PC-9 (cell line): ENCODE data around the gene MFRP. TPM values are rescaled to one million over a fixed set of nuclear protein-coding genes. Genes with fewer than 3 reads are reported as not detected.

Experiments used
- BruUV-seq: library from RNA; stranded (reverse); fragments of 400-500 nt; replicated peaks from 2 replicates; lab custom pipeline; 2021; lab: Mats Ljungman, UMichigan
- CTCF ChIA-PET: fragments of 300-600 bp; sonication (Branson Sonifier 250); formaldehyde crosslinking; loops from one replicate; lab custom pipeline; 2022; ENCODE audit warnings: antibody characterized with exemption; lab: Charles Lee
- POLR2A ChIA-PET: fragments of 300-600 bp; sonication (Branson Sonifier 250); formaldehyde crosslinking; loops from one replicate; lab custom pipeline; 2022; ENCODE audit warnings: antibody characterized with exemption; ENCODE audit not compliant: unreplicated experiment; lab: Charles Lee
- DNase-seq, 2 experiments: peaks; one replicate each; pipeline versions ENCODE4 v3.0.0 to v3.0.0-alpha.2; 2015 to 2022; ENCODE audit warnings: mixed read lengths in 1 of 2
- H2AFZ ChIP-seq: fragments of 200-600 bp; sonication (generic); 2 replicates; pipeline ENCODE4 v1.8.1; 2017; ENCODE audit warnings: antibody characterized with exemption
- H3F3A ChIP-seq: fragments of 200-600 bp; sonication (generic); 2 replicates; pipeline ENCODE4 v1.8.1; 2017; ENCODE audit warnings: antibody characterized with exemption, mild to moderate bottlenecking, low read depth; ENCODE audit not compliant: insufficient read depth
- H3K27ac ChIP-seq: fragments of 200-600 bp; sonication (generic); 2 replicates; pipeline ENCODE4 v1.6.1; 2016; ENCODE audit warnings: mixed run types
- H3K27me3 ChIP-seq: fragments of 200-600 bp; sonication (generic); 2 replicates; pipeline ENCODE4 v1.6.1; 2016; ENCODE audit warnings: low read depth, mixed run types; ENCODE audit not compliant: insufficient read depth
- H3K36me3 ChIP-seq: fragments of 200-600 bp; sonication (generic); 2 replicates; pipeline ENCODE4 v1.6.1; 2016; ENCODE audit warnings: low read depth, mixed run types
- H3K4me1 ChIP-seq: fragments of 200-600 bp; sonication (generic); replicated peaks from 2 replicates; pipeline ENCODE4 v1.6.1; 2016; ENCODE audit warnings: mixed run types; ENCODE audit not compliant: insufficient read depth
- H3K4me2 ChIP-seq: fragments of 200-600 bp; sonication (generic); 2 replicates; pipeline ENCODE4 v1.6.1; 2017; ENCODE audit warnings: mixed run types
- H3K4me3 ChIP-seq: fragments of 200-600 bp; sonication (generic); 2 replicates; pipeline ENCODE4 v1.6.1; 2016; ENCODE audit warnings: mixed run types
- H3K79me2 ChIP-seq: fragments of 200-600 bp; sonication (generic); 2 replicates; pipeline ENCODE4 v1.6.1; 2017; ENCODE audit warnings: low read depth, mixed run types
- H3K9me2 ChIP-seq: fragments of 200-600 bp; sonication (generic); 2 replicates; pipeline ENCODE4 v1.8.1; 2017; ENCODE audit warnings: mild to moderate bottlenecking; ENCODE audit not compliant: insufficient read depth
- H3K9me3 ChIP-seq: fragments of 200-600 bp; sonication (generic); 2 replicates; pipeline ENCODE4 v1.8.1; 2016; ENCODE audit warnings: low read depth; ENCODE audit not compliant: insufficient read depth
- H4K20me1 ChIP-seq: fragments of 200-600 bp; sonication (generic); 2 replicates; pipeline ENCODE4 v1.8.1; 2017; ENCODE audit not compliant: insufficient read depth
- EZH2 ChIP-seq: fragments of 200-600 bp; sonication (generic); IDR thresholded peaks from 2 replicates; pipeline ENCODE4 v1.8.0; 2017; ENCODE audit warnings: antibody characterized with exemption, low read depth
- intact Hi-C: fragments of 100-400 bp; cut with micrococcal nuclease; formaldehyde crosslinking; loops from one replicate; pipeline ENCODE4 v1.10.0; 2022; ENCODE audit not compliant: unreplicated experiment
- total RNA-seq: library from RNA; stranded (reverse); gene quantifications from 2 replicates; pipeline ENCODE4 v1.2.3, GENCODE V29; 2021
- TF ChIP-seq, protein P1 (sequence below): fragments of 200-600 bp; sonication (generic); conservative IDR thresholded peaks from 2 replicates; pipeline ENCODE4 v1.6.1; 2017; ENCODE audit warnings: mixed run types, antibody characterized with exemption, mild to moderate bottlenecking, moderate library complexity

The MFRP gene
- total RNA-seq, 1 experiment from 2014 or later = not detected

DNA sequence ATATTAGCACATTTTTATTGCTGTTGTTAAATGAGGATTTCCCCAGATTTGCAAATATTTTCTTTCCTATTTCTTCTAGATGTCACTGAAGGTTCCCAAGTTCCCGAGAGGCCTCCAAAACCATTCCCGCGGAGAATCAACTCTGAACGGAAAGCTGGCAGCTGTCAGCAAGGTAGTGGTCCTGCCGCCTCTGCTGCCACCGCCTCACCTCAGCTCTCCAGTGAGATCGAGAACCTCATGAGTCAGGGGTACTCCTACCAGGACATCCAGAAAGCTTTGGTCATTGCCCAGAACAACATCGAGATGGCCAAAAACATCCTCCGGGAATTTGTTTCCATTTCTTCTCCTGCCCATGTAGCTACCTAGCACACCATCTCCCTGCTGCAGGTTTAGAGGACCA, 47.1 kb downstream of the MFRP start:
- Histone ChIP-seq H2AFZ (no peak overlapping the region), H3K27ac (no peak overlapping the region), H3F3A (no peaks in the 10 kb centered on the region; the same call in 1 of the 2 replicates), H3K4me3 (no peak overlapping the region), H3K27me3 (no peaks in the 10 kb centered on the region), H3K79me2 (no peaks in the 10 kb centered on the region), H3K4me1 (no peaks in the 10 kb centered on the region), H3K4me2 (no peak overlapping the region), H3K9me3 (no peaks in the 10 kb centered on the region), H3K9me2 (no peaks in the 10 kb centered on the region), H3K36me3 (peaks cover 31% of the 10 kb centered on the region), H4K20me1 (no peaks in the 10 kb centered on the region)
- ChIA-PET CTCF (no interaction called here), POLR2A (no interaction called here)
- BruUV-seq = no TSS peak
- TF ChIP-seq EZH2 = no peak
- TF ChIP-seq, protein P1, sequence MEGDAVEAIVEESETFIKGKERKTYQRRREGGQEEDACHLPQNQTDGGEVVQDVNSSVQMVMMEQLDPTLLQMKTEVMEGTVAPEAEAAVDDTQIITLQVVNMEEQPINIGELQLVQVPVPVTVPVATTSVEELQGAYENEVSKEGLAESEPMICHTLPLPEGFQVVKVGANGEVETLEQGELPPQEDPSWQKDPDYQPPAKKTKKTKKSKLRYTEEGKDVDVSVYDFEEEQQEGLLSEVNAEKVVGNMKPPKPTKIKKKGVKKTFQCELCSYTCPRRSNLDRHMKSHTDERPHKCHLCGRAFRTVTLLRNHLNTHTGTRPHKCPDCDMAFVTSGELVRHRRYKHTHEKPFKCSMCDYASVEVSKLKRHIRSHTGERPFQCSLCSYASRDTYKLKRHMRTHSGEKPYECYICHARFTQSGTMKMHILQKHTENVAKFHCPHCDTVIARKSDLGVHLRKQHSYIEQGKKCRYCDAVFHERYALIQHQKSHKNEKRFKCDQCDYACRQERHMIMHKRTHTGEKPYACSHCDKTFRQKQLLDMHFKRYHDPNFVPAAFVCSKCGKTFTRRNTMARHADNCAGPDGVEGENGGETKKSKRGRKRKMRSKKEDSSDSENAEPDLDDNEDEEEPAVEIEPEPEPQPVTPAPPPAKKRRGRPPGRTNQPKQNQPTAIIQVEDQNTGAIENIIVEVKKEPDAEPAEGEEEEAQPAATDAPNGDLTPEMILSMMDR = no peak
- no peak for DNase-seq
- intact Hi-C loops = no loop called here

DNA sequence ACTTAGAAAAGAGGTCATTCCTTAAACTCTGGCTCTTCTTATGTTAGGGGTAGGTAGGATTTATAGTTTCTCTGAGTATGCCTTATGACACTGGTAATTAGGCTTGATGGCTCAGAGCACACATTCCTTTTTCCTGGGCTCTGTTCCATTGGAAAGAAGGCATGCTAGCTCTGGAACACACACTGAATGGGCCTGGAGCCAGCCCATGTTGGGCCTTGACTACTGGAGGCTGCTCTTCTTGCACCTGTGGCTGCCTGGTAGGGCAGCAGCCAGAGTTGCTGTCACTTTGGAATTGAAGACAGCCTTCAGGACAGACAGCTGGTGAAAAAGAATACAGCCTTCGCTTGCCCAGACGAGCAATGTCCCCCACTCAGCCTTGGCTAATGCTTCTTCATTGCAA, 47.8 kb downstream of the MFRP start:
- POLR2A ChIA-PET = no interaction called here
- H3K36me3 ChIP-seq = peaks cover 27% of the 10 kb centered on the region
- no peaks in the 10 kb centered on the region for H3K9me3 ChIP-seq
- H3K4me3 ChIP-seq = no peak overlapping the region
- TF ChIP-seq, protein P1 = no peak
- no peak for TF ChIP-seq EZH2
- DNase-seq = no peak
- H3K79me2 ChIP-seq = no peaks in the 10 kb centered on the region
- CTCF ChIA-PET = no interaction called here
- no TSS peak for BruUV-seq
- H3K4me2 ChIP-seq = no peak overlapping the region
- H2AFZ ChIP-seq = no peak overlapping the region
- intact Hi-C loops = no loop called here
- no peaks in the 10 kb centered on the region for H3K27me3 ChIP-seq
- H3K27ac ChIP-seq = no peak overlapping the region
- H3K4me1 ChIP-seq = no peaks in the 10 kb centered on the region
- no peaks in the 10 kb centered on the region; the same call in 1 of the 2 replicates for H3F3A ChIP-seq
- no peaks in the 10 kb centered on the region for H4K20me1 ChIP-seq
- no peaks in the 10 kb centered on the region for H3K9me2 ChIP-seq

DNA sequence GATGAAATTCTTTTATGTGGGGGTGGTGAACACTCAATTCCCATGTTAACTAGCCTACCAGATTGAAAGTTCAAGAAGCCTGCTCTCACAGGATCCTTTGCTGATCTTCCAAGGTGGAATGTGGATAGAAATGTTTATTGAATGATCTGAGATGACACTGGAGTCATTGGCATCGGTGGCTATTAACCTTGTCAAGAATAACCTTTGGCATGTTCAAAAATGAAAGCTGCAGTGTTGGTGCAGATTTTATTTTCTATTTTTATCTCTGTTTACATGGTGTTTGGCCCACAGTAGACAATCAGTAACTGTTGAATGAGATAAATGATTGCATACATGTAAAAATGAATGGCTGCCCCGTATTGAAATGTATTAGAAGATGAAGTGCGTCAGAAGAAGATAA, 48.6 kb downstream of the MFRP start:
- intact Hi-C loops = no loop called here
- no peak overlapping the region for H2AFZ ChIP-seq
- ChIA-PET CTCF (interaction anchor here (0.5 to 0.7 kb wide), 2 partner anchors 41 to 42 kb away, joined by 3 to 6 read pairs; no protein-coding TSS in a partner anchor), POLR2A (no interaction called here)
- no peak for DNase-seq
- H4K20me1 ChIP-seq = no peaks in the 10 kb centered on the region
- no peaks in the 10 kb centered on the region for H3K27me3 ChIP-seq
- H3K9me3 ChIP-seq = no peaks in the 10 kb centered on the region
- no peak overlapping the region for H3K4me2 ChIP-seq
- no peak for TF ChIP-seq EZH2
- BruUV-seq = no TSS peak
- H3K79me2 ChIP-seq = no peaks in the 10 kb centered on the region
- no peaks in the 10 kb centered on the region; the same call in 1 of the 2 replicates for H3F3A ChIP-seq
- peaks cover 21% of the 10 kb centered on the region for H3K36me3 ChIP-seq
- H3K27ac ChIP-seq = no peak overlapping the region
- H3K4me1 ChIP-seq = no peaks in the 10 kb centered on the region
- H3K4me3 ChIP-seq = no peak overlapping the region
- H3K9me2 ChIP-seq = no peaks in the 10 kb centered on the region

- POLR2A ChIA-PET = no interaction called here
- intact Hi-C loops = no loop called here
These were observed 51.3 kb downstream of the MFRP start for GRCh38 chr11:119295178-119295577.

More at GRCh38 chr11:119295178-119295577, 51.3 kb downstream of the MFRP start:
- no TSS peak for BruUV-seq
- Histone ChIP-seq H3K4me2 (no peak overlapping the region), H3K4me1 (no peaks in the 10 kb centered on the region), H3K27ac (no peak overlapping the region), H3K27me3 (no peaks in the 10 kb centered on the region), H3K36me3 (peaks cover 21% of the 10 kb centered on the region), H3K9me3 (peaks cover 10% of the 10 kb centered on the region), H3K79me2 (no peaks in the 10 kb centered on the region), H2AFZ (no peak overlapping the region), H3K9me2 (no peaks in the 10 kb centered on the region), H3K4me3 (no peak overlapping the region), H4K20me1 (no peaks in the 10 kb centered on the region), H3F3A (peaks cover 3% of the 10 kb centered on the region; the same call in 1 of the 2 replicates)
- no peak for DNase-seq
- TF ChIP-seq, protein P1 = peak; percentile 38
- TF ChIP-seq EZH2 = no peak
- CTCF ChIA-PET = interaction anchor here (0.6 kb wide), 2 partner anchors 36 to 126 kb away, joined by 3 to 4 read pairs; no protein-coding TSS in a partner anchor
